ENCODE results near the gene RASGRF2.
"Not testable (repeated sequence)": the region's sequence is repeated elsewhere in the genome, so short reads cannot be mapped to it uniquely, and the experiment has no call there.

The RASGRF2 gene

GRCh38 chr5:81247441-81247972 lies 287.3 kb downstream of the RASGRF2 start:
- DNase-seq, result no peak

- DNase-seq, result no peak
These were observed 289.1 kb downstream of the RASGRF2 start for GRCh38 chr5:81249240-81249639.

- no peak for DNase-seq
These were observed 289.8 kb downstream of the RASGRF2 start for GRCh38 chr5:81250004-81250403.

- no peak for DNase-seq
These were observed 291.8 kb downstream of the RASGRF2 start for GRCh38 chr5:81251922-81252321.

- DNase-seq, result no peak
These were observed 292.7 kb downstream of the RASGRF2 start for GRCh38 chr5:81252904-81253303.

- no peak for DNase-seq
These were observed 293.7 kb downstream of the RASGRF2 start for GRCh38 chr5:81253875-81254274.

- no peak for DNase-seq
These were observed 294.9 kb downstream of the RASGRF2 start for GRCh38 chr5:81254886-81255559.

GRCh38 chr5:81256766-81257165 lies 296.6 kb downstream of the RASGRF2 start:
- DNase-seq, result no peak

- DNase-seq, result not testable (repeated sequence)
These were observed 302.6 kb downstream of the RASGRF2 start for GRCh38 chr5:81262796-81263195.

- DNase-seq, result no peak
These were observed 304.9 kb downstream of the RASGRF2 start for GRCh38 chr5:81265101-81265500.

GRCh38 chr5:81268521-81269196 lies 308.5 kb downstream of the RASGRF2 start:
- no peak for DNase-seq

GRCh38 chr5:81269751-81270393 lies 309.7 kb downstream of the RASGRF2 start:
- no peak for DNase-seq

- not testable (repeated sequence) for DNase-seq
These were observed 310.3 kb downstream of the RASGRF2 start for GRCh38 chr5:81270394-81271027.

Data from activated T-cell treated with anti-CD3 and anti-CD28 coated beads for 4 hours (primary cell).